ENCODE measurements around the gene SYT2. TPM values are rescaled to one million over a fixed set of nuclear protein-coding genes. Genes with fewer than 3 reads are reported as not detected.

SYT2 gene
- total RNA-seq, 1 donor = not detected

- DNase-seq (ENCODE audit: low read depth) = peak; percentile 93
- no peak overlapping the region for H3K4me3 ChIP-seq (ENCODE audit: low read depth, low read length)
- no peak for TF ChIP-seq CTCF (IDR thresholded peaks at IDR 0.05; ENCODE audit: insufficient read depth, low read length)
Measured at GRCh38 chr1:202576816-202577215, 133.4 kb downstream of the SYT2 start.

GRCh38 chr1:202575918-202576653, 134.2 kb downstream of the SYT2 start:
- peak; percentile 57 for DNase-seq (ENCODE audit: low read depth)

GRCh38 chr1:202572867-202573266, 137.4 kb downstream of the SYT2 start:
- DNase-seq (ENCODE audit: low read depth) = peak; percentile 79
- no peak for TF ChIP-seq CTCF (IDR thresholded peaks at IDR 0.05; ENCODE audit: insufficient read depth, low read length)
- H3K4me3 ChIP-seq (ENCODE audit: low read depth, low read length) = no peak overlapping the region

More at GRCh38 chr1:202575918-202576653, 134.2 kb downstream of the SYT2 start:
- no peak for TF ChIP-seq CTCF (IDR thresholded peaks at IDR 0.05; ENCODE audit: insufficient read depth, low read length)
- no peak overlapping the region for H3K4me3 ChIP-seq (ENCODE audit: low read depth, low read length)

GRCh38 chr1:202571719-202572339, 138.4 kb downstream of the SYT2 start:
- peak; percentile 68 for DNase-seq (ENCODE audit: low read depth)
- H3K4me3 ChIP-seq (ENCODE audit: low read depth, low read length) = no peak overlapping the region
- peak; percentile 89 for TF ChIP-seq CTCF (IDR thresholded peaks at IDR 0.05; ENCODE audit: insufficient read depth, low read length)

GRCh38 chr1:202569393-202570322, 140.6 kb downstream of the SYT2 start:
- peak; percentile 2 for TF ChIP-seq CTCF (IDR thresholded peaks at IDR 0.05; ENCODE audit: insufficient read depth, low read length)
- H3K4me3 ChIP-seq (ENCODE audit: low read depth, low read length) = no peak overlapping the region
- DNase-seq (ENCODE audit: low read depth) = no peak

- no peak for TF ChIP-seq CTCF (IDR thresholded peaks at IDR 0.05; ENCODE audit: insufficient read depth, low read length)
- DNase-seq (ENCODE audit: low read depth) = no peak
- H3K4me3 ChIP-seq (ENCODE audit: low read depth, low read length) = no peak overlapping the region
Measured at GRCh38 chr1:202568826-202569225, 141.4 kb downstream of the SYT2 start.
